ENCODE results near the gene MAP3K2.

DNA sequence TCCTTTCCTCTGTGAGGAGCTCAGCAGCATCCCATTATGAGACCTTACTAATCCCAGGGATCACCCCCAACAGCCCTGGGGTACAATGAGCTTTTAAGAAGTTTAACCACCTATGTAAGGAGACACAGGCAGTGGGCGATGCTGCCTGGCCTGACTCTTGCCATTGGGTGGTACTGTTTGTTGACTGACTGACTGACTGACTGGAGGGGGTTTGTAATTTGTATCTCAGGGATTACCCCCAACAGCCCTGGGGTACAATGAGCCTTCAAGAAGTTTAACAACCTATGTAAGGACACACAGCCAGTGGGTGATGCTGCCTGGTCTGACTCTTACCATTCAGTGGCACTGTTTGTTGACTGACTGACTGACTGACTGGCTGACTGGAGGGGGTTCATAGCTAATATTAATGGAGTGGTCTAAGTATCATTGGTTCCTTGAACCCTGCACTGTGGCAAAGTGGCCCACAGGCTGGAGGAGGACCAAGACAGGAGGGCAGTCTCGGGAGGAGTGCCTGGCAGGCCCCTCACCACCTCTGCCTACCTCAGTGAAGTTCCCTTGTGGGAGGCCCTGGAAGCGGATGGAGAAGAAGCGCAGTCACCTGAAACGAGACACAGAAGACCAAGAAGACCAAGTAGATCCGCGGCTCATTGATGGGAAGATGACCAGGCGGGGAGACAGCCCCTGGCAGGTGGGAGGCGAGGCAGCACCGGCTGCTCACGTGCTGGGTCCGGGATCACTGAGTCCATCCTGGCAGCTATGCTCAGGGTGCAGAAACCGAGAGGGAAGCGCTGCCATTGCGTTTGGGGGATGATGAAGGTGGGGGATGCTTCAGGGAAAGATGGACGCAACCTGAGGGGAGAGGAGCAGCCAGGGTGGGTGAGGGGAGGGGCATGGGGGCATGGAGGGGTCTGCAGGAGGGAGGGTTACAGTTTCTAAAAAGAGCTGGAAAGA lies 38.0 kb upstream of the MAP3K2 start:
- TF ChIP-seq, protein P1, sequence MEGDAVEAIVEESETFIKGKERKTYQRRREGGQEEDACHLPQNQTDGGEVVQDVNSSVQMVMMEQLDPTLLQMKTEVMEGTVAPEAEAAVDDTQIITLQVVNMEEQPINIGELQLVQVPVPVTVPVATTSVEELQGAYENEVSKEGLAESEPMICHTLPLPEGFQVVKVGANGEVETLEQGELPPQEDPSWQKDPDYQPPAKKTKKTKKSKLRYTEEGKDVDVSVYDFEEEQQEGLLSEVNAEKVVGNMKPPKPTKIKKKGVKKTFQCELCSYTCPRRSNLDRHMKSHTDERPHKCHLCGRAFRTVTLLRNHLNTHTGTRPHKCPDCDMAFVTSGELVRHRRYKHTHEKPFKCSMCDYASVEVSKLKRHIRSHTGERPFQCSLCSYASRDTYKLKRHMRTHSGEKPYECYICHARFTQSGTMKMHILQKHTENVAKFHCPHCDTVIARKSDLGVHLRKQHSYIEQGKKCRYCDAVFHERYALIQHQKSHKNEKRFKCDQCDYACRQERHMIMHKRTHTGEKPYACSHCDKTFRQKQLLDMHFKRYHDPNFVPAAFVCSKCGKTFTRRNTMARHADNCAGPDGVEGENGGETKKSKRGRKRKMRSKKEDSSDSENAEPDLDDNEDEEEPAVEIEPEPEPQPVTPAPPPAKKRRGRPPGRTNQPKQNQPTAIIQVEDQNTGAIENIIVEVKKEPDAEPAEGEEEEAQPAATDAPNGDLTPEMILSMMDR (IDR thresholded peaks at IDR 0.05; ENCODE audit: extremely low read depth in 1 of 2, insufficient read depth in 1 of 2, low read depth in 1 of 2, low read length in 2 of 2), result no peak
- TF ChIP-seq POLR2AphosphoS5 (IDR thresholded peaks at IDR 0.05; ENCODE audit: insufficient read depth, low read depth, low read length) (no peak), MYC (IDR thresholded peaks at IDR 0.05; ENCODE audit: low read depth, low read length) (no peak), POLR2A (IDR thresholded peaks at IDR 0.05; ENCODE audit: low read depth, low read length) (no peak), EZH2 (IDR thresholded peaks at IDR 0.05; ENCODE audit: borderline replicate concordance, low read depth, low read length, severe bottlenecking) (no peak), FOS (IDR thresholded peaks at IDR 0.05; ENCODE audit: borderline replicate concordance, insufficient read depth, low read length) (no peak), JUN (IDR thresholded peaks at IDR 0.05; ENCODE audit: borderline replicate concordance, insufficient read depth, insufficient read length, low read depth) (no peak)
- TF ChIP-seq, protein P2, sequence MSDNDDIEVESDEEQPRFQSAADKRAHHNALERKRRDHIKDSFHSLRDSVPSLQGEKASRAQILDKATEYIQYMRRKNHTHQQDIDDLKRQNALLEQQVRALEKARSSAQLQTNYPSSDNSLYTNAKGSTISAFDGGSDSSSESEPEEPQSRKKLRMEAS (IDR thresholded peaks at IDR 0.05; ENCODE audit: insufficient read depth, insufficient read length), result no peak
